8988T (cell line): Measurements from ENCODE around the gene XPO6.

Experiments
- DNase-seq: peaks from one replicate; pipeline ENCODE4 v3.0.0; 2011

Gene XPO6

GRCh38 chr16:28058839-28059589 lies 152.8 kb downstream of the XPO6 start:
- DNase-seq: no peak

DNA sequence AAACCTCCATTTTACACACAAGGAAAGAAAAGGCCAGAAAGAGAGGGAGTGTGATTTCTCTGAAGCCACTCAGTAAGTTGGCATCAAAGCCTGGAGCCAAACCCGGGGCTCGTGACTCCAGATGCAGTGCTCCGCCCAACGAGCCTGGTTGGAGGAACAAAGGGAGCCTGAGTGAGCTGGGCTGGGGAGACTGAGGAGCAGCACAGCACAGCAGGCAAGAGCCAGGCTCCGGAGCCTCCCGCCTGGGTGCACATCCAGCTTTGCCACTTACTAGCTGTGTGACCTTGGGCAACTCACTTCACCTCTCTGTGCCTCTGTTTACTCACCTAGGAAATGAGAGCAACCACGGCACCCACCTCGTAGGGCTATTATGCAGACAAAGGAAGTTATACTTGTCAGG lies 153.8 kb downstream of the XPO6 start:
- no peak for DNase-seq

DNA sequence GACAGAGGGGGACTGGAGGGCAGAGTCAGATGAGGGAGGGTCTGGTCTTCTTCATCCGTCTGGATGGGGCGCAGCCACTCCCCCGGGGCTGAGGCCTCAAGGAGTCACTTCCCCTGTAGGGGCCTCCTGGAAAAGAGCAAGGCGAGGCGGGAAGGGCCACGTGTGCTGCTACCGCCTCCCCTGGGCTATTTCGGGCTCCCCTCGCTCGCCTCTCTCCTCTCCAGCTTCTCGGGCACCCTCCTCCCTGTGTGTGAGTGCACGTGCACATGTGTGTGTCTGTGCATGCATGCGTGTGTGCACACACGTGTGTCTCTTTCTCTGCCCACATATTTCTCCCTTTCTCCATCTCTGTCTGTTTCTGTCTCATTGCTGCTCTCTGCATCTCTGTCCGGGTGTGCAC lies 158.3 kb downstream of the XPO6 start:
- no peak for DNase-seq

- no peak for DNase-seq
Observed at GRCh38 chr16:28052274-28053128, 159.3 kb downstream of the XPO6 start.

DNA sequence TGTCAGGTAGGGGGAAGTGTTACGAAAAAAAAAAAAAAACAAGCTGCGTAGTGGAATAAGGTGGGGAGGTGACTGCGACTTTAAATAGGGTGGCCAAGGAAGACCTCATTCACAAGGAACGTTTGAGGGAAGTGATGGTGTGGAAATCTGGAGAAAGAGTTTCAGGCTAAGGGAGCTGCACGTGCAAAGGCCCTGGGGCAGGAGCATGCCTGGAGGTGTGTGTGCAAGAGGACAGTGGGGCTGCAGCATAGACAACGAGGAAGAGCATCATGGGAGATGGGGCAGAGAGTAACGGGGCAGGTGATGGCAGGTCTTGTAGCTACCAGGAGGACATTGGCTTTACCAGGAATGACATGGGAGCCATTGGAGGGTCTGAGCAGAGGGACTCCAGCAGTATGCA lies 160.3 kb downstream of the XPO6 start:
- no peak for DNase-seq
